HK-2 (cell line): ENCODE results near the gene FBXL12.
"Not testable (repeated sequence)": the region's sequence is repeated elsewhere in the genome, so short reads cannot be mapped to it uniquely, and the experiment has no call there.

Experiments
- DNase-seq: peaks from one replicate; pipeline ENCODE4 v3.0.0-alpha.2; 2018; ENCODE audit not compliant: unreplicated experiment

The FBXL12 gene

DNA sequence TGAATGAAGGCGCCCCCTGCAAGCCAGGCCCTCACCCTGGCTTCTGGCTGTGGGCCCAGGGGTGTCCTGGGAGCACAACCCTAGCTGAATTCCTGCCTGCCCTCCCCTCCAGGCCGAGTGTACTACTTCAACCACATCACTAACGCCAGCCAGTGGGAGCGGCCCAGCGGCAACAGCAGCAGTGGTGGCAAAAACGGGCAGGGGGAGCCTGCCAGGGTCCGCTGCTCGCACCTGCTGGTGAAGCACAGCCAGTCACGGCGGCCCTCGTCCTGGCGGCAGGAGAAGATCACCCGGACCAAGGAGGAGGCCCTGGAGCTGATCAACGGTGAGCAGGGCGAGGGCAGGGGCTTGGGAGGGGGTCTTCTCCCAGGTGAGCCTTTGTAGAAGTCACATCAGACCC lies 19.4 kb upstream of the FBXL12 start:
- DNase-seq: no peak

GRCh38 chr19:9836021-9836420 lies 17.1 kb upstream of the FBXL12 start:
- no peak for DNase-seq

DNA sequence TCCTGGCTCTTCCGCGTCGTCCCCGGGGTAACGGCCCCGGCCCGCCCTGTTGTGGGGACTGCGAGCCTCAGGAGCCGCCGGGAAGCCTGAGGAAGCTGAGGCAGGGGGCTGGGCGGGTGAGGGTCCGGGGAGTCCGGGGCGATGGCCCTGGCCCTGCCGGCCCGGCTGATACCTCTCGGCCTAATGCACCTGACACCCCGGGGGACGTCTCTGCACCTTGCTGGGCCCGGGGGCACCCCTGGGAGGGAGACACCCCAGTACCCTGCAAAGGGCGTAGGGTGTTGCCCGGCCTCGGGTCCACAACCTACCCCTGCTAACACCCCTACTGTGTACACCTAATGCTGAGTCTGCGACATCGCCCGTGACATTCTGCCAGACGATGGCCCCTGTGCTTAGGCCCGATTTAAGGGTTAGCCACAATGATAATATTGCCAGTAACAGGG lies 16.6 kb upstream of the FBXL12 start:
- DNase-seq: no peak

DNA sequence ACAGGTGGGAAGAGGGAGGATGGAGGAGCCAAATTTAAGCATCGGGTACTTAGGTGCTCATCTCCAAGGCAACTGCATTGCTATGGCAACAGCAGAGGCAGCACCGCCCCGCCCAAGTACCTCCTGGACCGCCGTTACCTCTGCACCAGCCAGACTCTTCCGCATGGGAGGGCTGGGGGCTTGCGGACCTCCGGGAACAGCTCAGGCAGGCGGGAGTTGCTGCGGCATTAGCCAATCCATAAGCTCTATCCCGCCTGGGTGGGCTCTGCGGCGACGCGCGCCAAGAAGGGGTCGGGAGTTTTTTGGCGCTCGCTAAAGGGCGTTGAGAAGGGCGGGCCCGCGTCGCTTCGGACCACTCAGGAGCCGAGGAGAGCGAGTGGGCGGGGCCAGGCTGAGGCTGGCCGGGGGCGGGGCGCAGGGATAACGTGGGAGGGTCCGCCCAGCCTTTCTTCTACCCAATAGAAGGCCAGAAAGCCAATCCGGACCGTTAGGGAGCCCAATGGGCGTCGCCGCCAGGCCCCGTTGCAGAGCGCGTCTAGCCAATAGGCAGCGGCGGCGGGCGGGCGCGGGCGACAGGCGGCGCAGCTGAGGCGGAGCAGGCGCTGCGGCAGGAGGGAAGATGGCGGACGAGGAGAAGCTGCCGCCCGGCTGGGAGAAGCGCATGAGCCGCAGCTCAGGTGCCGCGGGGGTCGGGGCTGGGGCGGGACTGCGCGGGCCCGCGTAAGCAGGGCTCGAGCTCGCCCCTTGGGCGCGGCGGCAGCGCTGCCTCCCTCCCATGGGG lies 16.0 kb upstream of the FBXL12 start, which contains the start of gene PIN1:
Gene PIN1, plus strand, starts transcription at position 593 of the 781 bp plus-strand sequence. Its CDS starts 27 bp downstream, at position 620.
- DNase-seq: peak; percentile 99

- DNase-seq: no peak
These were observed 15.4 kb upstream of the FBXL12 start for GRCh38 chr19:9834307-9834725.

DNA sequence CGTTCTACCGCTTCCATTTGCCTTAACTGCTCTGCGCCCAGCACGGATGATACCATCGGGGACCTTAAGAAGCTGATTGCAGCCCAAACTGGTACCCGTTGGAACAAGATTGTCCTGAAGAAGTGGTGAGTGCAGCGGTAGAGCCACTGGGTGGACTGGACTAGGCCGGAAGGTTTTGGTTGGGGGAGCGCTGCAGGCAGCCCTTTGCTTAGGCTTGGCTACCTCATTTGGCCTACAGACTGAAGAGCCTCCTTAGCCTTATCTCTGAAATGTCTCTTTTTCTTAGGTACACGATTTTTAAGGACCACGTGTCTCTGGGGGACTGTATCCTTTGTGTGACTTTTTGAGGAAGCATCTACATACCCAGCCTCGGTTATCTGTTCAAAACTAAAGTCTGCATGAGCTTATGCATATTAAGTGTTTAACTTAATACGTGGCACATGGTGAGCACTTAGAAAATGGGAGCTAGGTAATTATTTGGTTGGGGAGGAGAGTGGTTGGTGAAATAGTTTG lies 9.7 kb upstream of the FBXL12 start:
- DNase-seq: no peak

DNA sequence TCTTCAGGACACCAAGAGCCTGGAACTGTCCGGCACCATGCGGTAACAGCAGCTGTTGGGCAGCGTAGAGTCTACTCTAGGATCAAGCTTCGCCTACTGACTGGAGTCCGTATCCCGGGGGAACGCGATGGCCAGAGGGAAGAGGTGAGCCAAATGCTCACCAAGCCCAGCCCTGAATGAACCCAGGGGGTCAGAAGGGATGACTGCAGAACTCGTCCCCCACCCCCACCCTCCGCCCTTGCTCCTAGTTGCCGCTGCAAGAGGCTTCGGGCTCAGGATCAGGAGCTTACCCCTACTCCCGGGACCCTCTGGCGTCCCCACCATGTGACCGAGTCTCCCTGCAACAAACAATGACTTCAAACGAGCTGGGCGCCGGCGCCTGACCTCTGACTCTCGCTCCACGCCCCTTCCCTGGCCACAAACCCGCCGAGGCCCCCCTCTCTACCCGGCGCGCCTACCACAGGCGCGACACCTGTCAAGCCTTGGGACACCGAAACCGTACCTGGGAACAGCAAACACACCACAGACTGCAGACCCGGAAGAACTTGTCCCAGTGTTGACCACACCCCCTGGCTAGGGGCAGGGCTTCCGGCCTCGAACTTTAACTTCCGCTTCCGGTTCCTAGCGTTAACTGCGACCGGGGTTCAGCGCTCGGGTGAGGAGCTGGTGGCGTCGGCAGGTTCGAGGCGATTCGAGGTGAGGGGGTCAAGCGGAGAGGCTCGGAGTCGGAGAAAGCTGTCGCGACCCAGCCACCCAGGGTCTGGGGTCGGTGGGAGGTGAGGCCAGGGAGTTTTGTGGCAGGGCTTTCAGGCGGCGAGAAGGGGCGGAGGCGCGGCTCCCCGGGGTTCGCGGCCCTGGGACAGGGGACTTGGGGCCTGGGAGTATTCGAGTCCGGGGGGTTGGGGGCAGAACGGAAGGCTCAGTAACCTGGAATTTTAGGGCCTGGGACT lies 8.7 kb upstream of the FBXL12 start, which contains the start of gene UBL5:
Gene UBL5, plus strand, starts transcription at position 630 of the 950 bp plus-strand sequence. CDS start 420 bp downstream, outside the sequence.
- peak; percentile 83 for DNase-seq

GRCh38 chr19:9823816-9824215 lies 4.9 kb upstream of the FBXL12 start:
- DNase-seq: no peak

- not testable (repeated sequence) for DNase-seq
These were observed 1.2 kb upstream of the FBXL12 start for GRCh38 chr19:9820034-9820433.

- DNase-seq: no peak
These were observed 674 bp upstream of the FBXL12 start for GRCh38 chr19:9819596-9819909.

GRCh38 chr19:9818175-9818733 lies 625 bp downstream of the FBXL12 start:
- peak; percentile 10 for DNase-seq

DNA sequence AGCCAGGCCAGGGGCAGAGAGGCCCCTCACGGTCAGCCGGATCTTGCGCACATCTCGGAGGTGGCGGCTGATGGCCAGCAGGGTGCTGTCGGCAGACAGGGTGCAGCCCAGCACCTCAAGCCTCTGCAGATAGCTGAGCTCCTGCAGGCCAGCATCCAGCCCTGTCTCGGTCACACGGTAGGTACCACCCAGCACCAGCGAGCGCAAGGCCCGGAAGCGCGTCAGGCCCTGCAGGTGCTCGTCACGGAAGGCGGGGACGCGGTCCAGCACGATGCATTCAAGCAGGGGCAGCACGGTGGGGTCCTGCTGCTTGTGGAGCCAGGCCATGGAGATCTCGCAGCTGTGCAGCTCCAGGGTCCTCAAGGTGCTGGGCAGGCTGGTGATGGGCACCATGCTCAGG lies 7.7 kb downstream of the FBXL12 start:
- no peak for DNase-seq

DNA sequence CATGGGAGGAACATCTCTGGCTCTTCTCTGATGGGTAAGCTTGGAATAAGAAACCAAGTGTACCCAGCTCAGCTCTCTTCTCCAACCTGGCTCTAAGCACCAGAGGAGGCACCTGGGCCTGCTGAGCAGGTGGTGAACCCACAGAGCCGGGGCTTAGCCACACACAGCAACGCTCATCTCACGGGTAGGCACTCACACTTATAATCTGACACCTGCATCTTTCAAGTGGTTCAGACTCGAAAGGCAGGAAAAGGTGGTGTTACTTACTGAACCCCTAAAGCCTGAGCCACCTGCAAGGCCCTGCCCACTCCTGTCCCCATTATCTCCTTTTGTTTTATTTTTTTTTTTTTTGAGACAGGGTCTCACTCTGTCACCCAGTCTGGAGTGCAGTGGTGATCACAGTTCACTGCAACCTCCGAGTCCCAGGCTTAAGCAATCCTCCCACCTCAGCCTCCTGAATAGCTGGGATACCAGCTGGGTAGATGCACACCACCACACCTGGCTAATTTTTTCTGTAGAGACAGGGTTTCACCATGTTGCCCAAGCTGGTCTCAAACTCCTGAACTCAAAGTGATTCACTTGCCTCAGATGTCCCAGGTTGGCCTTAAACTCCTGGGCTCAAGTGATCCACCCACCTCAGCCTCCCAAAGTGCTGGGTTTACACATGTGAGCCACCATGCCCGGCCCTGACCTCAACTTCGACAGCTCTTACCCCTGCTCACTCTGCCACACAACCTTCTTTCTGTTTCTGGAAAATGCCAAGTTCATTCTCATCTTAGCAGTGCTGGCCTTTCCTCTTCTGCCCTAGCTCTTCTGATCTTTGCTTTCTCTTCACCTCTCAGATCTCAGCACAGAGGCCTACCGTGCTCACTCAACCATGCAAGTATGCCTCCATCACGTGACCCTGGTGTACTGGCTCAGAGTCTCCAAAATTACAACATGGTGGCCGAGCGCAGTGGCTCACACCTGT lies 9.7 kb downstream of the FBXL12 start:
- DNase-seq: no peak

DNA sequence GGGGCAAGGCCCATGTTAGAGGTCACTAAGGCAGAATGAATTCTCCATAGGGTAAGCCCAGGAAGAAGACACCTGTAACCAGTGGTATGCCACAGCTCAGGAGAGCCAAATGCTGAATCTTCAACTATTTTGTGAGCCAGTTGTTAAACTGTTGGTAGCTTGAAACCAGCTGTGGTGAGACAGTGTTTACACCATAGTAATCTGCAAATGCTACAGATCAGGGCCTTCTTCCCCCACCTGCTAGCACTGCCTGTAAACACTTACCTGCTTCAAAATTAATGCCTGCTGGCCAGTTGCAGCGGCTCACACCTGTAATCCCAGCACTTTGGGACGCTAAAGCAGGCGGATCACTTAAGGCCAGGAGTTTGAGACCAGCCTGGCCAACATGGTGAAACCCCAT lies 12.1 kb downstream of the FBXL12 start:
- no peak for DNase-seq

DNA sequence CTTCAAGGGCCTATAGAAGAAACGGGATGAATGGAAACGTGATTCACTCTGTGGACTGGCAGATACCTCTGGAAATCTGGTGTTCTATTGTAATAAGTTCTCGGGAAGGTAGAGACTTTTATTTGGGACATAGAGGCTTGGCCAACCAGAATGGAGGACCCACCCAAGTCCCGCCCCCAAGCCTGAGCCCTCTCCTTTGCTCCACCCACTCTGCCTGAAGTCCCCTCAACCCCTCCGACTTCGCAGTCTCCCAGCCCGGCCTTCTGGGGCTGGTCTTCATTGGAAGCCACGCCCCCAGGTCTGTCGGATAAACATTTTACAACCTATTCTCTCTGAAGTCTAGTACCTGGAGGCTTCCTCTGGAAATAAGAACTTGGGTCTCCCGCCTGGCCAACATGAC lies 16.9 kb downstream of the FBXL12 start:
- no peak for DNase-seq

GRCh38 chr19:9799162-9799561 lies 19.7 kb downstream of the FBXL12 start:
- no peak for DNase-seq

DNA sequence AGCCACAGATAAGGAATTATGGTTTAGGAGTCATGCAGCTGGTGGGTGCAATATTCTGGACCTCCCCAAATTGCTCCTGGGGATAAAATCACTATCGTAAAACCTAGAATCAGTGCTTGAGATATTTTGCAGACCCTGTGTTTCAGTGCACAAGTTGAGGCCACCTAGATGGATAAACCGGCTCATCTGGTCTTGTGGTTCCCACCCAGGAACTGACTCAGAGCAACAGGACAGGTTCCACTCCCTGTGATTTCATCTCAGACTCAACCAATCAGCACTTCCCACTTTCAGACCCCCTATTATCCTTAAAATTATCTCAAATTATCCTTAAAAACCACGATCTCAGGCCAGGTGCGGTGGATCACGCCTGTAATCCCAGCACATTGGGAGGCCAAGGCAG lies 21.0 kb downstream of the FBXL12 start:
- DNase-seq: no peak

DNA sequence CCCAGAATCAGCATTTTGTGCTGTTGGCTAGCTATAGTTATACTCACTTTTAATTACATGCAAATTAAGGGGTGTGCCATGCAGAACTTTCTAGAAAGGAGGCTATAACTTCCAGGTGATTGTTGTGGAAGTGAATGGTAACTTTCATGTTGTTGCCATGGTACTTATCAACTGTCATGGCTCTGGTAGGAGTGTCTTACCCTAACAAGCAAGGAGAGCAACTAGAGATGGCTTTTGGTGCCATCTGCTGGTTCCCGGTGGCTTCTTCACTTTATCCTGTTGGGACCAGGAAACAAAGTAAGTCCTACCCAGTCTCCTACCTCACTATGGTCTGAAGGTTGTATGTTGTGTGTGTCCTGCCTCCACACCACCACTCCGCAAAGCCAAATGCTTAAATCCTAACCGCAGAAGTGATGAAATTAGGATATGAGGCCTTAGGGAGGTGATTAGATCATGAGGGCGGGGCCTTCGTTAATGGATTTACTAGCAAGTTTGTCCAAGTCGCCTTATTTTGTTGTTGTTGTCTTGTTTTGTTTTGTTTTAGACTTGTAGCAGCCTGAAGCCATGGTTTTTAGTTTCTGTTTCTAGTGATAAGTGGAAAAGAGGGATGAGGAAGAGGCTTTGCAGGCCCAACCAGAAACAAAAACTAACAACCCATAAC lies 22.6 kb downstream of the FBXL12 start:
- DNase-seq: peak; percentile 65

DNA sequence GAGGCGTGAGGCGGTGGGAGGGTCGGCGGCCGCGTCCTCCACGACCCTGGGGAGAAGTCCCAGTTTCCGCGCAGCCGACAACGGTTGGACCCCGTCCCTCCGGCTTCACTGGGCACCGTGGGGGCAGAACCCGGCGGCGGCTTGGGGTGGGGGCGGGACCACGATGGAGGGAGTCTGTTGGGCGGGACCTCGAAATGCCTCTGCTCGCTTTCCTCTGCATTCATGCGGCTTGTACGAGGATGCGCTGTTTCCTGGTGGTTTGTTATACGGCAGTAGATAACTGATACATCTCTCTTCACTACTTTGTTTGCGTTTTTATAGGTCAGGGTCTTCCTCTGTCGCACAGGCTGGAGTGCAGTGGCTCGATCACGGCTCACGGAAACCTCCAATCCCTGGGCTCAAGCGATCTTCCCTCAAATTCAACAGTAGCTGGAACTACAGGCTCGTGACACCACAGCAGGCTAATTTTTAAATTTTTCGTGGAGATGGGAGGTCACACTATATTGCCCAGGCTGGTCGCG lies 25.7 kb downstream of the FBXL12 start:
- DNase-seq: no peak
